SK-N-SH (cell line): Measurements from ENCODE around the gene ATP11C. TPM values are rescaled to one million over a fixed set of nuclear protein-coding genes. Genes with fewer than 3 reads are reported as not detected.

Experiments
- CTCF ChIA-PET: fragments of 300-600, 350-600 bp; formaldehyde crosslinking; extraction: SDS; loops from one replicate; lab custom pipeline; 2021; lab: Yijun Ruan, JAX
- POLR2A ChIA-PET: fragments of 350-600 bp; sonication (Branson Sonifier 250); formaldehyde crosslinking; extraction: SDS; loops from one replicate; lab custom pipeline; 2020; ENCODE audit warnings: antibody characterized with exemption, inconsistent platforms; lab: Yijun Ruan, JAX
- DNase-seq: peaks from one replicate; pipeline ENCODE4 v3.0.0; 2012
- H2AFZ ChIP-seq: fragments of 200-600 bp; sonication (generic); 2 replicates; pipeline ENCODE4 v1.8.1; 2016; ENCODE audit warnings: antibody characterized with exemption, mild to moderate bottlenecking, low read depth
- H3F3A ChIP-seq: fragments of 200-600 bp; sonication (generic); replicated peaks from 2 replicates; pipeline ENCODE3; 2016; ENCODE audit warnings: antibody characterized with exemption, mild to moderate bottlenecking; ENCODE audit not compliant: insufficient read depth
- H3K27ac ChIP-seq, 2 experiments: fragments of 200-500 bp in 1 of 2; fragments of 200-600 bp in 1 of 2; sonication (Bioruptor generic) in 1 of 2; sonication (generic), shearing (Covaris generic) in 1 of 2; 2 replicates each; pipeline versions ENCODE4 v1.5.1 to v1.6.1; 2014 to 2016; ENCODE audit warnings: low read depth in 2 of 2, inconsistent platforms in 1 of 2, low read length in 1 of 2, mild to moderate bottlenecking in 1 of 2, mixed read lengths in 1 of 2
- H3K27me3 ChIP-seq: fragments of 200-600 bp; sonication (generic), shearing (Covaris generic); 2 replicates; pipeline ENCODE4 v1.6.1; 2016; ENCODE audit warnings: mixed run types; ENCODE audit not compliant: insufficient read depth
- H3K36me3 ChIP-seq, 2 experiments: fragments of 200-500 bp in 1 of 2; fragments of 200-600 bp in 1 of 2; sonication (Bioruptor generic) in 1 of 2; sonication (generic) in 1 of 2; replicated peaks in 1 of 2; 2 replicates each; pipeline versions ENCODE3 to v1.5.1; 2014 to 2016; ENCODE audit warnings: low read length in 1 of 2, mild to moderate bottlenecking in 1 of 2; ENCODE audit not compliant: insufficient read depth in 2 of 2, control insufficient read depth in 1 of 2
- H3K4me1 ChIP-seq, 2 experiments: fragments of 200-500 bp in 1 of 2; fragments of 200-600 bp in 1 of 2; sonication (Bioruptor generic) in 1 of 2; sonication (generic), shearing (Covaris generic) in 1 of 2; 2 replicates each; pipeline versions ENCODE4 v1.5.1 to v1.6.1; 2014 to 2016; ENCODE audit warnings: low read depth in 1 of 2, low read length in 1 of 2, mixed run types in 1 of 2; ENCODE audit not compliant: insufficient read depth in 2 of 2, control insufficient read depth in 1 of 2
- H3K4me2 ChIP-seq: fragments of 200-600 bp; sonication (generic), shearing (Covaris generic); 2 replicates; pipeline ENCODE4 v1.6.1; 2017; ENCODE audit warnings: mixed run types
- H3K4me3 ChIP-seq, 2 experiments: fragments of 200-500 bp in 1 of 2; fragments of 200-600 bp in 1 of 2; sonication (Bioruptor generic) in 1 of 2; sonication (generic), shearing (Covaris generic) in 1 of 2; 2 replicates each; pipeline versions ENCODE4 v1.5.1 to v1.8.1; 2014 to 2016; ENCODE audit warnings: low read depth in 2 of 2, inconsistent platforms in 1 of 2, low read length in 1 of 2, mild to moderate bottlenecking in 1 of 2, mixed read lengths in 1 of 2, moderate library complexity in 1 of 2
- H3K79me2 ChIP-seq: fragments of 200-600 bp; sonication (generic); 2 replicates; pipeline ENCODE4 v1.8.1; 2017; ENCODE audit warnings: mild to moderate bottlenecking; ENCODE audit not compliant: insufficient read depth
- H3K9ac ChIP-seq: fragments of 200-600 bp; sonication (generic); 2 replicates; pipeline ENCODE4 v1.6.1; 2017; ENCODE audit warnings: mixed run types
- H3K9me2 ChIP-seq: fragments of 200-600 bp; sonication (generic); 2 replicates; pipeline ENCODE4 v1.6.1; 2017; ENCODE audit warnings: mixed run types
- H3K9me3 ChIP-seq: fragments of 200-600 bp; sonication (generic); 2 replicates; pipeline ENCODE4 v1.6.1; 2017; ENCODE audit warnings: mixed run types, mild to moderate bottlenecking, moderate library complexity
- H4K20me1 ChIP-seq: fragments of 200-600 bp; sonication (generic); 2 replicates; pipeline ENCODE4 v1.6.1; 2017; ENCODE audit warnings: mild to moderate bottlenecking, mixed run types; ENCODE audit not compliant: insufficient read depth
- CHD2 ChIP-seq: fragments of 150-350 bp; IDR thresholded peaks from 2 replicates; pipeline ENCODE4 v1.6.1; 2018; ENCODE audit warnings: low read length; ENCODE audit not compliant: partially characterized antibody
- CTCF ChIP-seq: fragments of 200-600 bp; sonication (generic); IDR thresholded peaks from 2 replicates; pipeline ENCODE4 v1.6.1; 2017; ENCODE audit warnings: antibody characterized with exemption, mild to moderate bottlenecking, moderate library complexity
- FOXM1 ChIP-seq: IDR thresholded peaks from 2 replicates; pipeline ENCODE4 v1.4.0; 2012; ENCODE audit warnings: low read depth, mild to moderate bottlenecking
- GATA2 ChIP-seq: sonication (generic); formaldehyde crosslinking; IDR thresholded peaks from 2 replicates; pipeline ENCODE4 v1.5.0; 2020; ENCODE audit warnings: mild to moderate bottlenecking, missing genetic modification reagents
- MAX ChIP-seq: IDR thresholded peaks from 2 replicates; pipeline ENCODE4 v1.4.0; 2012; ENCODE audit warnings: low read depth
- MEF2A ChIP-seq: IDR thresholded peaks from 2 replicates; pipeline ENCODE4 v1.4.0; 2012; ENCODE audit warnings: low read depth, borderline replicate concordance
- NRF1 ChIP-seq: IDR thresholded peaks from 2 replicates; pipeline ENCODE4 v1.6.1; 2012; ENCODE audit warnings: low read depth, mild to moderate bottlenecking, low read length
- PBX3 ChIP-seq: IDR thresholded peaks from 2 replicates; pipeline ENCODE4; 2012
- POLR2AphosphoS5 ChIP-seq: IDR thresholded peaks from 2 replicates; pipeline ENCODE4 v1.6.1; 2012; ENCODE audit warnings: low read depth, low read length
- REST ChIP-seq: IDR thresholded peaks from 2 replicates; pipeline ENCODE4 v1.6.1; 2012; ENCODE audit warnings: mild to moderate bottlenecking, low read depth, low read length, moderate library complexity
- SIN3A ChIP-seq: IDR thresholded peaks from 2 replicates; pipeline ENCODE4 v1.6.1; 2012; ENCODE audit warnings: low read depth, mild to moderate bottlenecking, low read length, moderate library complexity, borderline replicate concordance
- TCF12 ChIP-seq: IDR thresholded peaks from 2 replicates; pipeline ENCODE4 v1.4.0; 2012
- USF2 ChIP-seq: fragments of 150-350 bp; IDR thresholded peaks from 2 replicates; pipeline ENCODE4 v1.6.1; 2017; ENCODE audit warnings: antibody characterized with exemption, low read length, low read depth, borderline replicate concordance
- YY1 ChIP-seq: IDR thresholded peaks from 2 replicates; pipeline ENCODE4 v1.4.0; 2012; ENCODE audit warnings: low read depth, mild to moderate bottlenecking
- ZBTB33 ChIP-seq: IDR thresholded peaks from 2 replicates; pipeline ENCODE4 v1.4.0; 2012; ENCODE audit warnings: low read depth, borderline replicate concordance
- WGBS: methylation state at CpG from one replicate; pipeline ENCODE4 v1.1.6; 2017; ENCODE audit warnings: low lambda C conversion rate; 5-methylcytosine and 5-hydroxymethylcytosine counted together
- polyA plus RNA-seq, 3 experiments: library from polyadenylated mRNA; depleted of rRNA; stranded (reverse); fragments of >200 nt; gene quantifications; 2 replicates each; pipeline ENCODE4 v1.2.3, GENCODE V29; 2012
- TF ChIP-seq, protein P1 (sequence below): IDR thresholded peaks from 2 replicates; pipeline ENCODE4 v1.4.0; 2012; ENCODE audit warnings: low read depth, borderline replicate concordance

ATP11C gene
- polyA plus RNA-seq, 1 of the 3 experiments (the other 2 are of a cell fraction) = 18.5 TPM

GRCh38 chrX:139736151-139736550 lies 196.7 kb downstream of the ATP11C start:
- Histone ChIP-seq H3K9me3 (no peaks in the 10 kb centered on the region), H3K9me2 (no peaks in the 10 kb centered on the region), H3K27ac (no peak overlapping the region), H3K36me3 (peaks cover 9 to 17% of the 10 kb centered on the region in 2 experiments), H3K4me2 (no peak overlapping the region), H3K9ac (no peak overlapping the region), H4K20me1 (no peaks in the 10 kb centered on the region), H3K4me1 (no peaks in the 10 kb centered on the region), H2AFZ (no peak overlapping the region), H3K27me3 (no peaks in the 10 kb centered on the region), H3K79me2 (no peaks in the 10 kb centered on the region), H3F3A (no peaks in the 10 kb centered on the region), H3K4me3 (no peak overlapping the region)
- no peak for TF ChIP-seq MAX
- TF ChIP-seq CTCF = no peak
- no peak for TF ChIP-seq USF2
- TF ChIP-seq SIN3A = no peak
- ChIA-PET CTCF (interaction anchor here (1.7 kb wide), 1 partner anchor 27 kb away, joined by 3 read pairs; no protein-coding TSS in a partner anchor), POLR2A (no interaction called here)
- WGBS = 33% methylated on average over 1 of the region's 1 CpG
- DNase-seq = no peak

DNA sequence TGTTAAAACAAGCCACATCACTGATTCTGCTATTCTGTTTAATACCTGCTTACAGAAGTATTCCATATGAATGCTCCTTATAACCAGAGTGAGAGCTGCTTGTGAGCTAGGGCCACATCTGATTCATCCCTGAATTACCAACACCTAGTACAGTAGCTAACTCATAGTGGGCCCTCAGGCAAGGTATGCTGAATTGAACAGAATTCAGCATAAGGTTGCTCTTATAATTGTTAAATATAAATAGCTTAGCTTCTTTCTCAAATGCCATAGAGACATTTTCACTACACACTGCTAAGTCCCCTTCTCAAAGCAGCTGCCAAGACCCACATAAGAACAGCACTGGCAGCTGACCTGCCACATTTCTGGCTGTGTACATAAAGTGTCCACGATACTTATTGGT lies 197.9 kb downstream of the ATP11C start:
- H3K4me1 ChIP-seq = no peaks in the 10 kb centered on the region
- no peaks in the 10 kb centered on the region for H3K9me2 ChIP-seq
- no peak overlapping the region for H3K9ac ChIP-seq
- H3K4me2 ChIP-seq = no peak overlapping the region
- no peaks in the 10 kb centered on the region for H3F3A ChIP-seq
- no peaks in the 10 kb centered on the region for H3K27me3 ChIP-seq
- H3K79me2 ChIP-seq = no peaks in the 10 kb centered on the region
- H2AFZ ChIP-seq = no peak overlapping the region
- TF ChIP-seq REST (no peak), POLR2AphosphoS5 (no peak), TCF12 (no peak), GATA2 (CRISPR knock-in tag) (no peak), CHD2 (no peak), PBX3 (no peak), MEF2A (no peak), NRF1 (no peak), ZBTB33 (no peak), FOXM1 (no peak), YY1 (no peak)
- TF ChIP-seq, protein P1, sequence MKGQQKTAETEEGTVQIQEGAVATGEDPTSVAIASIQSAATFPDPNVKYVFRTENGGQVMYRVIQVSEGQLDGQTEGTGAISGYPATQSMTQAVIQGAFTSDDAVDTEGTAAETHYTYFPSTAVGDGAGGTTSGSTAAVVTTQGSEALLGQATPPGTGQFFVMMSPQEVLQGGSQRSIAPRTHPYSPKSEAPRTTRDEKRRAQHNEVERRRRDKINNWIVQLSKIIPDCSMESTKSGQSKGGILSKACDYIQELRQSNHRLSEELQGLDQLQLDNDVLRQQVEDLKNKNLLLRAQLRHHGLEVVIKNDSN = no peak
- H3K4me3 ChIP-seq = no peak overlapping the region
- POLR2A ChIA-PET = no interaction called here
- H3K36me3 ChIP-seq = peaks cover 9 to 13% of the 10 kb centered on the region in 2 experiments
- H3K27ac ChIP-seq = no peak overlapping the region
- no peaks in the 10 kb centered on the region for H3K9me3 ChIP-seq
- no peak for DNase-seq
- H4K20me1 ChIP-seq = no peaks in the 10 kb centered on the region
- CTCF ChIA-PET = no interaction called here
- WGBS = 50% methylated on average over 1 of the region's 1 CpG
